ENCODE data around the gene NAXE. TPM values are rescaled to one million over a fixed set of nuclear protein-coding genes. Genes with fewer than 3 reads are reported as not detected.
A peak's percentile ranks its signal among the peaks of the same experiment; 100 is the strongest.
"Not testable (repeated sequence)": the region's sequence is repeated elsewhere in the genome, so short reads cannot be mapped to it uniquely, and the experiment has no call there.

Gene NAXE
- total RNA-seq, 1 donor from 2014 or later, result 190 TPM

- no peak overlapping the region for H3K4me3 Mint-ChIP-seq (ENCODE audit: unreplicated experiment)
- H3K36me3 Mint-ChIP-seq (ENCODE audit: low read depth, unreplicated experiment), result no peaks in the 10 kb centered on the region
Measured at GRCh38 chr1:156608981-156609380, 17.4 kb downstream of the NAXE start.

GRCh38 chr1:156610072-156610471, 18.5 kb downstream of the NAXE start:
- H3K27me3 Mint-ChIP-seq (ENCODE audit: unreplicated experiment); DNase-seq (ENCODE audit: low spot score); H3K9me3 Mint-ChIP-seq (ENCODE audit: unreplicated experiment); H3K4me1 Mint-ChIP-seq (ENCODE audit: unreplicated experiment); H3K36me3 Mint-ChIP-seq (ENCODE audit: low read depth, unreplicated experiment); H3K27ac Mint-ChIP-seq (ENCODE audit: unreplicated experiment); H3K4me3 Mint-ChIP-seq (ENCODE audit: unreplicated experiment): not testable (repeated sequence)

More at GRCh38 chr1:156608981-156609380, 17.4 kb downstream of the NAXE start:
- TF ChIP-seq, protein P1, sequence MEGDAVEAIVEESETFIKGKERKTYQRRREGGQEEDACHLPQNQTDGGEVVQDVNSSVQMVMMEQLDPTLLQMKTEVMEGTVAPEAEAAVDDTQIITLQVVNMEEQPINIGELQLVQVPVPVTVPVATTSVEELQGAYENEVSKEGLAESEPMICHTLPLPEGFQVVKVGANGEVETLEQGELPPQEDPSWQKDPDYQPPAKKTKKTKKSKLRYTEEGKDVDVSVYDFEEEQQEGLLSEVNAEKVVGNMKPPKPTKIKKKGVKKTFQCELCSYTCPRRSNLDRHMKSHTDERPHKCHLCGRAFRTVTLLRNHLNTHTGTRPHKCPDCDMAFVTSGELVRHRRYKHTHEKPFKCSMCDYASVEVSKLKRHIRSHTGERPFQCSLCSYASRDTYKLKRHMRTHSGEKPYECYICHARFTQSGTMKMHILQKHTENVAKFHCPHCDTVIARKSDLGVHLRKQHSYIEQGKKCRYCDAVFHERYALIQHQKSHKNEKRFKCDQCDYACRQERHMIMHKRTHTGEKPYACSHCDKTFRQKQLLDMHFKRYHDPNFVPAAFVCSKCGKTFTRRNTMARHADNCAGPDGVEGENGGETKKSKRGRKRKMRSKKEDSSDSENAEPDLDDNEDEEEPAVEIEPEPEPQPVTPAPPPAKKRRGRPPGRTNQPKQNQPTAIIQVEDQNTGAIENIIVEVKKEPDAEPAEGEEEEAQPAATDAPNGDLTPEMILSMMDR (IDR thresholded peaks at IDR 0.05; ENCODE audit: unreplicated experiment), result peak; percentile 73
- H3K27me3 Mint-ChIP-seq (ENCODE audit: unreplicated experiment), result no peaks in the 10 kb centered on the region
- H3K9me3 Mint-ChIP-seq (ENCODE audit: unreplicated experiment), result no peaks in the 10 kb centered on the region
- no peak overlapping the region for H3K27ac Mint-ChIP-seq (ENCODE audit: unreplicated experiment)
- H3K4me1 Mint-ChIP-seq (ENCODE audit: unreplicated experiment), result peaks cover 9% of the 10 kb centered on the region
- peak; percentile 58 for DNase-seq (ENCODE audit: low spot score)

DNA sequence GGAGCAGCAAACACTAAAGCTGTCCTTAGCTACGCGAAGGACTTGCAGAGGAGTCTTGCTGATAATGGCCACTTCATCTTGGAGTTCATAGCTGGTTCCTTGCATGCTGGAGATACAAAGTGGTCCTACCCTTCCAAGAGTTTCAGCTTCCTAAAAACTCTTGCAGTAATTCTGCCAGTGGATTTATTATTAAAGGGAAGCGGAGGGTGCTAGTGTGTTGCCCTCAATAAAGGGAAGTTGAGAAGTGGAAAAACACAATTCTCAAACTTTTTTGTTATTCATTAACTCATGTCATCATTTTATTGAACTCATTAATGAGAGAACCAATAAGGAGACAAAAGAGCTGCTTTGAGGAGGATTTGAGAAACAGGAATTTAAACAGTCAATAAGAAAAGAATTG, 21.1 kb downstream of the NAXE start:
- H3K9me3 Mint-ChIP-seq (ENCODE audit: unreplicated experiment), result no peaks in the 10 kb centered on the region
- no peak overlapping the region for H3K27ac Mint-ChIP-seq (ENCODE audit: unreplicated experiment)
- no peaks in the 10 kb centered on the region for H3K36me3 Mint-ChIP-seq (ENCODE audit: low read depth, unreplicated experiment)
- TF ChIP-seq, protein P1 (IDR thresholded peaks at IDR 0.05; ENCODE audit: unreplicated experiment), result no peak
- no peak overlapping the region for H3K4me3 Mint-ChIP-seq (ENCODE audit: unreplicated experiment)
- DNase-seq (ENCODE audit: low spot score), result no peak
- peaks cover 17% of the 10 kb centered on the region for H3K4me1 Mint-ChIP-seq (ENCODE audit: unreplicated experiment)
- peaks cover 3% of the 10 kb centered on the region for H3K27me3 Mint-ChIP-seq (ENCODE audit: unreplicated experiment)

GRCh38 chr1:156615946-156616345, 24.4 kb downstream of the NAXE start:
- TF ChIP-seq, protein P1 (IDR thresholded peaks at IDR 0.05; ENCODE audit: unreplicated experiment), result no peak
- no peak for DNase-seq (ENCODE audit: low spot score)
- Mint-ChIP-seq H3K4me3 (ENCODE audit: unreplicated experiment) (no peak overlapping the region), H3K27me3 (ENCODE audit: unreplicated experiment) (peaks cover 3% of the 10 kb centered on the region), H3K36me3 (ENCODE audit: low read depth, unreplicated experiment) (no peaks in the 10 kb centered on the region), H3K4me1 (ENCODE audit: unreplicated experiment) (peaks cover 28% of the 10 kb centered on the region), H3K9me3 (ENCODE audit: unreplicated experiment) (no peaks in the 10 kb centered on the region), H3K27ac (ENCODE audit: unreplicated experiment) (no peak overlapping the region)

DNA sequence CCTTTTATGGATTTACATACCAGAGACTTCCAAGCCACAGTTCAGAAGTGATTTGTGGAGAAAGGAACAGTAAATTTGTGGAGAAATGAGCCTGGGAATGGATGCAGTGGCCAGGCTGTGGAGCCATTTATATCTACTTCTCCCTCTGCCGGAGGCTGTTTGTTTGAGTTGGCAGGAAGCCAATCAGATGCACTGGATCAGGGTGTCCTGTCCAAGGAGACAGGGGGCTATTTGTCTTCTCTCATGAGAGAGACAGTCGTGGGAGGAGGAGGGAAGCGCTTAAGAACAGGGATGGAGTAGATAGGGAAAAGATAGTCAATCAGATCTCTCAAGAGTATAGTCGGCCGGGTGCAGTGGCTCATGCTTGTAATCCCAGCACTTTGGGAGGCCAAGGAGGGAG, 24.9 kb downstream of the NAXE start:
- TF ChIP-seq, protein P1 (IDR thresholded peaks at IDR 0.05; ENCODE audit: unreplicated experiment), result no peak
- no peaks in the 10 kb centered on the region for H3K9me3 Mint-ChIP-seq (ENCODE audit: unreplicated experiment)
- no peaks in the 10 kb centered on the region for H3K36me3 Mint-ChIP-seq (ENCODE audit: low read depth, unreplicated experiment)
- no peak overlapping the region for H3K27ac Mint-ChIP-seq (ENCODE audit: unreplicated experiment)
- peaks cover 3% of the 10 kb centered on the region for H3K27me3 Mint-ChIP-seq (ENCODE audit: unreplicated experiment)
- no peak overlapping the region for H3K4me3 Mint-ChIP-seq (ENCODE audit: unreplicated experiment)
- H3K4me1 Mint-ChIP-seq (ENCODE audit: unreplicated experiment), result peaks cover 28% of the 10 kb centered on the region
- DNase-seq (ENCODE audit: low spot score), result peak; percentile 36
